SK-N-SH (cell line): Measurements from ENCODE around the gene NUDT1. TPM values are rescaled to one million over a fixed set of nuclear protein-coding genes. Genes with fewer than 3 reads are reported as not detected.

Source experiments
- CTCF ChIA-PET: fragments of 300-600, 350-600 bp; formaldehyde crosslinking; extraction: SDS; loops from one replicate; lab custom pipeline; 2021; lab: Yijun Ruan, JAX
- POLR2A ChIA-PET: fragments of 350-600 bp; sonication (Branson Sonifier 250); formaldehyde crosslinking; extraction: SDS; loops from one replicate; lab custom pipeline; 2020; ENCODE audit warnings: antibody characterized with exemption, inconsistent platforms; lab: Yijun Ruan, JAX
- DNase-seq: peaks from one replicate; pipeline ENCODE4 v3.0.0; 2012
- H2AFZ ChIP-seq: fragments of 200-600 bp; sonication (generic); 2 replicates; pipeline ENCODE4 v1.8.1; 2016; ENCODE audit warnings: antibody characterized with exemption, mild to moderate bottlenecking, low read depth
- H3F3A ChIP-seq: fragments of 200-600 bp; sonication (generic); replicated peaks from 2 replicates; pipeline ENCODE3; 2016; ENCODE audit warnings: antibody characterized with exemption, mild to moderate bottlenecking; ENCODE audit not compliant: insufficient read depth
- H3K27ac ChIP-seq, 2 experiments: fragments of 200-500 bp in 1 of 2; fragments of 200-600 bp in 1 of 2; sonication (Bioruptor generic) in 1 of 2; sonication (generic), shearing (Covaris generic) in 1 of 2; 2 replicates each; pipeline versions ENCODE4 v1.5.1 to v1.6.1; 2014 to 2016; ENCODE audit warnings: low read depth in 2 of 2, inconsistent platforms in 1 of 2, low read length in 1 of 2, mild to moderate bottlenecking in 1 of 2, mixed read lengths in 1 of 2
- H3K27me3 ChIP-seq: fragments of 200-600 bp; sonication (generic), shearing (Covaris generic); 2 replicates; pipeline ENCODE4 v1.6.1; 2016; ENCODE audit warnings: mixed run types; ENCODE audit not compliant: insufficient read depth
- H3K36me3 ChIP-seq, 2 experiments: fragments of 200-500 bp in 1 of 2; fragments of 200-600 bp in 1 of 2; sonication (Bioruptor generic) in 1 of 2; sonication (generic) in 1 of 2; replicated peaks in 1 of 2; 2 replicates each; pipeline versions ENCODE3 to v1.5.1; 2014 to 2016; ENCODE audit warnings: low read length in 1 of 2, mild to moderate bottlenecking in 1 of 2; ENCODE audit not compliant: insufficient read depth in 2 of 2, control insufficient read depth in 1 of 2
- H3K4me1 ChIP-seq, 2 experiments: fragments of 200-500 bp in 1 of 2; fragments of 200-600 bp in 1 of 2; sonication (Bioruptor generic) in 1 of 2; sonication (generic), shearing (Covaris generic) in 1 of 2; 2 replicates each; pipeline versions ENCODE4 v1.5.1 to v1.6.1; 2014 to 2016; ENCODE audit warnings: low read depth in 1 of 2, low read length in 1 of 2, mixed run types in 1 of 2; ENCODE audit not compliant: insufficient read depth in 2 of 2, control insufficient read depth in 1 of 2
- H3K4me2 ChIP-seq: fragments of 200-600 bp; sonication (generic), shearing (Covaris generic); 2 replicates; pipeline ENCODE4 v1.6.1; 2017; ENCODE audit warnings: mixed run types
- H3K4me3 ChIP-seq, 2 experiments: fragments of 200-500 bp in 1 of 2; fragments of 200-600 bp in 1 of 2; sonication (Bioruptor generic) in 1 of 2; sonication (generic), shearing (Covaris generic) in 1 of 2; 2 replicates each; pipeline versions ENCODE4 v1.5.1 to v1.8.1; 2014 to 2016; ENCODE audit warnings: low read depth in 2 of 2, inconsistent platforms in 1 of 2, low read length in 1 of 2, mild to moderate bottlenecking in 1 of 2, mixed read lengths in 1 of 2, moderate library complexity in 1 of 2
- H3K79me2 ChIP-seq: fragments of 200-600 bp; sonication (generic); 2 replicates; pipeline ENCODE4 v1.8.1; 2017; ENCODE audit warnings: mild to moderate bottlenecking; ENCODE audit not compliant: insufficient read depth
- H3K9ac ChIP-seq: fragments of 200-600 bp; sonication (generic); 2 replicates; pipeline ENCODE4 v1.6.1; 2017; ENCODE audit warnings: mixed run types
- H3K9me2 ChIP-seq: fragments of 200-600 bp; sonication (generic); 2 replicates; pipeline ENCODE4 v1.6.1; 2017; ENCODE audit warnings: mixed run types
- H3K9me3 ChIP-seq: fragments of 200-600 bp; sonication (generic); 2 replicates; pipeline ENCODE4 v1.6.1; 2017; ENCODE audit warnings: mixed run types, mild to moderate bottlenecking, moderate library complexity
- H4K20me1 ChIP-seq: fragments of 200-600 bp; sonication (generic); 2 replicates; pipeline ENCODE4 v1.6.1; 2017; ENCODE audit warnings: mild to moderate bottlenecking, mixed run types; ENCODE audit not compliant: insufficient read depth
- CTCF ChIP-seq: fragments of 200-600 bp; sonication (generic); IDR thresholded peaks from 2 replicates; pipeline ENCODE4 v1.6.1; 2017; ENCODE audit warnings: antibody characterized with exemption, mild to moderate bottlenecking, moderate library complexity
- ELF1 ChIP-seq: IDR thresholded peaks from 2 replicates; pipeline ENCODE4 v1.4.0; 2012
- FOXJ3 ChIP-seq: sonication (generic); formaldehyde crosslinking; IDR thresholded peaks from 2 replicates; pipeline ENCODE4 v1.5.1; 2020; ENCODE audit warnings: mild to moderate bottlenecking, missing genetic modification reagents
- GATA2 ChIP-seq: sonication (generic); formaldehyde crosslinking; IDR thresholded peaks from 2 replicates; pipeline ENCODE4 v1.5.0; 2020; ENCODE audit warnings: mild to moderate bottlenecking, missing genetic modification reagents
- MAX ChIP-seq: IDR thresholded peaks from 2 replicates; pipeline ENCODE4 v1.4.0; 2012; ENCODE audit warnings: low read depth
- NFIC ChIP-seq: IDR thresholded peaks from 2 replicates; pipeline ENCODE4 v1.4.0; 2012; ENCODE audit warnings: borderline replicate concordance
- POLR2AphosphoS5 ChIP-seq: IDR thresholded peaks from 2 replicates; pipeline ENCODE4 v1.6.1; 2012; ENCODE audit warnings: low read depth, low read length
- RXRA ChIP-seq: IDR thresholded peaks from 2 replicates; pipeline ENCODE4 v1.4.0; 2012; ENCODE audit warnings: low read depth, mild to moderate bottlenecking, borderline replicate concordance
- SMC3 ChIP-seq: IDR thresholded peaks from 2 replicates; pipeline ENCODE4 v1.6.1; 2012; ENCODE audit warnings: low read depth, low read length, improper control_type of control experiment
- TEAD4 ChIP-seq: IDR thresholded peaks from 2 replicates; pipeline ENCODE4 v1.4.0; 2012; ENCODE audit warnings: mild to moderate bottlenecking, borderline replicate concordance; ENCODE audit not compliant: insufficient read depth
- WGBS: methylation state at CpG from one replicate; pipeline ENCODE4 v1.1.6; 2017; ENCODE audit warnings: low lambda C conversion rate; 5-methylcytosine and 5-hydroxymethylcytosine counted together
- polyA plus RNA-seq, 3 experiments: library from polyadenylated mRNA; depleted of rRNA; stranded (reverse); fragments of >200 nt; gene quantifications; 2 replicates each; pipeline ENCODE4 v1.2.3, GENCODE V29; 2012
- TF ChIP-seq, protein P1 (sequence below): IDR thresholded peaks from 2 replicates; pipeline ENCODE4 v1.4.0; 2012; ENCODE audit warnings: low read depth, borderline replicate concordance
- TF ChIP-seq, protein P2 (sequence below): IDR thresholded peaks from 2 replicates; pipeline ENCODE4 v1.6.1; 2012; ENCODE audit warnings: mild to moderate bottlenecking, low read depth, low read length, moderate library complexity
- TF ChIP-seq, protein P3 (sequence below): fragments of 150-350 bp; IDR thresholded peaks from 2 replicates; pipeline ENCODE4 v1.6.1; 2017; ENCODE audit warnings: antibody characterized with exemption, low read length, low read depth, borderline replicate concordance
- TF ChIP-seq, protein P4 (sequence below): fragments of 150-350 bp; IDR thresholded peaks from 2 replicates; pipeline ENCODE4 v1.6.1; 2016; ENCODE audit warnings: mild to moderate bottlenecking, low read depth, low read length

Gene NUDT1
- polyA plus RNA-seq, 1 of the 3 experiments (the other 2 are of a cell fraction) = 98.1 TPM

GRCh38 chr7:2295936-2296620, 54.1 kb downstream of the NUDT1 start:
- Histone ChIP-seq H2AFZ (no peak overlapping the region), H4K20me1 (no peaks in the 10 kb centered on the region), H3K4me2 (no peak overlapping the region), H3K27me3 (no peaks in the 10 kb centered on the region), H3K79me2 (peaks cover 25% of the 10 kb centered on the region; the same call in 1 of the 2 replicates), H3K4me3 (no peak overlapping the region), H3K36me3 (no peaks in the 10 kb centered on the region), H3K9me2 (no peaks in the 10 kb centered on the region), H3K9ac (no peak overlapping the region), H3K9me3 (no peaks in the 10 kb centered on the region), H3F3A (peaks cover 3% of the 10 kb centered on the region), H3K27ac (no peak overlapping the region), H3K4me1 (no peaks in the 10 kb centered on the region)
- ChIA-PET POLR2A (no interaction called here), CTCF (no interaction called here)
- WGBS = 80% methylated on average over 6 of the region's 6 CpGs
- no peak for DNase-seq
- TF ChIP-seq, protein P1, sequence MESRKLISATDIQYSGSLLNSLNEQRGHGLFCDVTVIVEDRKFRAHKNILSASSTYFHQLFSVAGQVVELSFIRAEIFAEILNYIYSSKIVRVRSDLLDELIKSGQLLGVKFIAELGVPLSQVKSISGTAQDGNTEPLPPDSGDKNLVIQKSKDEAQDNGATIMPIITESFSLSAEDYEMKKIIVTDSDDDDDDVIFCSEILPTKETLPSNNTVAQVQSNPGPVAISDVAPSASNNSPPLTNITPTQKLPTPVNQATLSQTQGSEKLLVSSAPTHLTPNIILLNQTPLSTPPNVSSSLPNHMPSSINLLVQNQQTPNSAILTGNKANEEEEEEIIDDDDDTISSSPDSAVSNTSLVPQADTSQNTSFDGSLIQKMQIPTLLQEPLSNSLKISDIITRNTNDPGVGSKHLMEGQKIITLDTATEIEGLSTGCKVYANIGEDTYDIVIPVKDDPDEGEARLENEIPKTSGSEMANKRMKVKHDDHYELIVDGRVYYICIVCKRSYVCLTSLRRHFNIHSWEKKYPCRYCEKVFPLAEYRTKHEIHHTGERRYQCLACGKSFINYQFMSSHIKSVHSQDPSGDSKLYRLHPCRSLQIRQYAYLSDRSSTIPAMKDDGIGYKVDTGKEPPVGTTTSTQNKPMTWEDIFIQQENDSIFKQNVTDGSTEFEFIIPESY = no peak
- no peak for TF ChIP-seq POLR2AphosphoS5
- TF ChIP-seq RXRA = no peak
- TF ChIP-seq ELF1 = no peak
- TF ChIP-seq, protein P2, sequence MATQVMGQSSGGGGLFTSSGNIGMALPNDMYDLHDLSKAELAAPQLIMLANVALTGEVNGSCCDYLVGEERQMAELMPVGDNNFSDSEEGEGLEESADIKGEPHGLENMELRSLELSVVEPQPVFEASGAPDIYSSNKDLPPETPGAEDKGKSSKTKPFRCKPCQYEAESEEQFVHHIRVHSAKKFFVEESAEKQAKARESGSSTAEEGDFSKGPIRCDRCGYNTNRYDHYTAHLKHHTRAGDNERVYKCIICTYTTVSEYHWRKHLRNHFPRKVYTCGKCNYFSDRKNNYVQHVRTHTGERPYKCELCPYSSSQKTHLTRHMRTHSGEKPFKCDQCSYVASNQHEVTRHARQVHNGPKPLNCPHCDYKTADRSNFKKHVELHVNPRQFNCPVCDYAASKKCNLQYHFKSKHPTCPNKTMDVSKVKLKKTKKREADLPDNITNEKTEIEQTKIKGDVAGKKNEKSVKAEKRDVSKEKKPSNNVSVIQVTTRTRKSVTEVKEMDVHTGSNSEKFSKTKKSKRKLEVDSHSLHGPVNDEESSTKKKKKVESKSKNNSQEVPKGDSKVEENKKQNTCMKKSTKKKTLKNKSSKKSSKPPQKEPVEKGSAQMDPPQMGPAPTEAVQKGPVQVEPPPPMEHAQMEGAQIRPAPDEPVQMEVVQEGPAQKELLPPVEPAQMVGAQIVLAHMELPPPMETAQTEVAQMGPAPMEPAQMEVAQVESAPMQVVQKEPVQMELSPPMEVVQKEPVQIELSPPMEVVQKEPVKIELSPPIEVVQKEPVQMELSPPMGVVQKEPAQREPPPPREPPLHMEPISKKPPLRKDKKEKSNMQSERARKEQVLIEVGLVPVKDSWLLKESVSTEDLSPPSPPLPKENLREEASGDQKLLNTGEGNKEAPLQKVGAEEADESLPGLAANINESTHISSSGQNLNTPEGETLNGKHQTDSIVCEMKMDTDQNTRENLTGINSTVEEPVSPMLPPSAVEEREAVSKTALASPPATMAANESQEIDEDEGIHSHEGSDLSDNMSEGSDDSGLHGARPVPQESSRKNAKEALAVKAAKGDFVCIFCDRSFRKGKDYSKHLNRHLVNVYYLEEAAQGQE = no peak
- TF ChIP-seq SMC3 = no peak
- TF ChIP-seq CTCF = no peak

GRCh38 chr7:2296832-2297231, 54.8 kb downstream of the NUDT1 start:
- H3F3A ChIP-seq = peaks cover 3% of the 10 kb centered on the region
- DNase-seq = no peak
- H3K4me2 ChIP-seq = no peak overlapping the region
- no peaks in the 10 kb centered on the region for H3K9me3 ChIP-seq
- no peak overlapping the region for H2AFZ ChIP-seq
- no peak overlapping the region for H3K9ac ChIP-seq
- WGBS = 98% methylated on average over 6 of the region's 6 CpGs
- peaks cover 25% of the 10 kb centered on the region; the same call in 1 of the 2 replicates for H3K79me2 ChIP-seq
- H3K36me3 ChIP-seq = no peaks in the 10 kb centered on the region
- peaks cover 6% of the 10 kb centered on the region; the same call in 1 of the 2 replicates for H4K20me1 ChIP-seq
- no peaks in the 10 kb centered on the region for H3K4me1 ChIP-seq
- ChIA-PET CTCF (no interaction called here), POLR2A (no interaction called here)
- no peak overlapping the region for H3K4me3 ChIP-seq
- no peaks in the 10 kb centered on the region for H3K9me2 ChIP-seq
- H3K27me3 ChIP-seq = no peaks in the 10 kb centered on the region
- no peak overlapping the region for H3K27ac ChIP-seq
- TF ChIP-seq MAX = no peak
- no peak for TF ChIP-seq TEAD4
- TF ChIP-seq ELF1 = no peak
- TF ChIP-seq GATA2 = no peak
- no peak for TF ChIP-seq NFIC
- TF ChIP-seq, protein P1 = no peak
- TF ChIP-seq, protein P3, sequence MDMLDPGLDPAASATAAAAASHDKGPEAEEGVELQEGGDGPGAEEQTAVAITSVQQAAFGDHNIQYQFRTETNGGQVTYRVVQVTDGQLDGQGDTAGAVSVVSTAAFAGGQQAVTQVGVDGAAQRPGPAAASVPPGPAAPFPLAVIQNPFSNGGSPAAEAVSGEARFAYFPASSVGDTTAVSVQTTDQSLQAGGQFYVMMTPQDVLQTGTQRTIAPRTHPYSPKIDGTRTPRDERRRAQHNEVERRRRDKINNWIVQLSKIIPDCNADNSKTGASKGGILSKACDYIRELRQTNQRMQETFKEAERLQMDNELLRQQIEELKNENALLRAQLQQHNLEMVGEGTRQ = no peak
- TF ChIP-seq, protein P4, sequence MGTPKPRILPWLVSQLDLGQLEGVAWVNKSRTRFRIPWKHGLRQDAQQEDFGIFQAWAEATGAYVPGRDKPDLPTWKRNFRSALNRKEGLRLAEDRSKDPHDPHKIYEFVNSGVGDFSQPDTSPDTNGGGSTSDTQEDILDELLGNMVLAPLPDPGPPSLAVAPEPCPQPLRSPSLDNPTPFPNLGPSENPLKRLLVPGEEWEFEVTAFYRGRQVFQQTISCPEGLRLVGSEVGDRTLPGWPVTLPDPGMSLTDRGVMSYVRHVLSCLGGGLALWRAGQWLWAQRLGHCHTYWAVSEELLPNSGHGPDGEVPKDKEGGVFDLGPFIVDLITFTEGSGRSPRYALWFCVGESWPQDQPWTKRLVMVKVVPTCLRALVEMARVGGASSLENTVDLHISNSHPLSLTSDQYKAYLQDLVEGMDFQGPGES = no peak
- TF ChIP-seq FOXJ3 = no peak
